GM12865 (cell line): Measurements from ENCODE around the gene SMTNL2.

ENCODE experiments used
- DNase-seq: peaks from one replicate; pipeline ENCODE4 v3.0.0; 2010; ENCODE audit warnings: low read depth
- H3K4me3 ChIP-seq: 2 replicates; pipeline ENCODE4 v1.5.1; 2011; ENCODE audit warnings: mild to moderate bottlenecking, low read depth, low read length, control low read depth
- CTCF ChIP-seq: IDR thresholded peaks from 2 replicates; pipeline ENCODE4 v1.5.1; 2011; ENCODE audit warnings: low read length, control low read depth, low read depth, inconsistent platforms; ENCODE audit not compliant: insufficient read depth; ENCODE audit errors: missing control alignments

SMTNL2 gene

GRCh38 chr17:4580291-4580690 is 4.0 kb upstream of the SMTNL2 start:
- DNase-seq = no peak
- no peak overlapping the region for H3K4me3 ChIP-seq
- TF ChIP-seq CTCF = no peak

GRCh38 chr17:4582101-4582501 is 2.2 kb upstream of the SMTNL2 start:
- no peak for DNase-seq
- no peak overlapping the region for H3K4me3 ChIP-seq
- TF ChIP-seq CTCF = no peak

GRCh38 chr17:4582691-4583090 is 1.6 kb upstream of the SMTNL2 start:
- no peak overlapping the region for H3K4me3 ChIP-seq
- no peak for TF ChIP-seq CTCF

GRCh38 chr17:4583206-4583605 is 1.1 kb upstream of the SMTNL2 start:
- no peak for DNase-seq
- H3K4me3 ChIP-seq = no peak overlapping the region
- no peak for TF ChIP-seq CTCF

More at GRCh38 chr17:4582691-4583090, 1.6 kb upstream of the SMTNL2 start:
- no peak for DNase-seq

GRCh38 chr17:4583782-4584100 is 588 bp upstream of the SMTNL2 start:
- no peak for DNase-seq
- no peak overlapping the region for H3K4me3 ChIP-seq
- no peak for TF ChIP-seq CTCF

GRCh38 chr17:4584917-4585637 is 748 bp downstream of the SMTNL2 start:
- TF ChIP-seq CTCF = no peak
- no peak for DNase-seq
- H3K4me3 ChIP-seq = no peak overlapping the region

GRCh38 chr17:4585638-4585994 is 1.3 kb downstream of the SMTNL2 start:
- TF ChIP-seq CTCF = no peak
- no peak overlapping the region for H3K4me3 ChIP-seq
- DNase-seq = no peak
